ENCODE measurements around the gene STARD10. TPM values are rescaled to one million over a fixed set of nuclear protein-coding genes. Genes with fewer than 3 reads are reported as not detected.

STARD10 gene
- total RNA-seq, 6 experiments from 2014 or later, result 10.8 to 16.9 (median 15.8) TPM

- peaks cover 4% of the 10 kb centered on the region for H3K27me3 Mint-ChIP-seq (ENCODE audit: insufficient read depth)
- no peaks in the 10 kb centered on the region for H3K36me3 Mint-ChIP-seq (ENCODE audit: low read depth)
- H3K4me3 Mint-ChIP-seq, result peak overlapping the region; percentile 90
- peak overlapping the region; percentile 88 for H3K27ac Mint-ChIP-seq
- DNase-seq, result no peak
- no peaks in the 10 kb centered on the region for H3K9me3 Mint-ChIP-seq
- peaks cover 56% of the 10 kb centered on the region for H3K4me1 Mint-ChIP-seq (ENCODE audit: low read depth)
- TF ChIP-seq CTCF (IDR thresholded peaks at IDR 0.05), result no peak
These were observed 72.6 kb downstream of the STARD10 start for GRCh38 chr11:72721276-72721675.

GRCh38 chr11:72720784-72721183 lies 73.1 kb downstream of the STARD10 start:
- Mint-ChIP-seq H3K4me3 (peak overlapping the region; percentile 90), H3K27me3 (ENCODE audit: insufficient read depth) (peaks cover 4% of the 10 kb centered on the region), H3K4me1 (ENCODE audit: low read depth) (peaks cover 56% of the 10 kb centered on the region), H3K36me3 (ENCODE audit: low read depth) (no peaks in the 10 kb centered on the region), H3K9me3 (no peaks in the 10 kb centered on the region), H3K27ac (peak overlapping the region; percentile 88)
- DNase-seq, result no peak
- TF ChIP-seq CTCF (IDR thresholded peaks at IDR 0.05), result no peak

GRCh38 chr11:72720047-72720446 lies 73.8 kb downstream of the STARD10 start:
- H3K9me3 Mint-ChIP-seq, result no peaks in the 10 kb centered on the region
- peaks cover 4% of the 10 kb centered on the region for H3K27me3 Mint-ChIP-seq (ENCODE audit: insufficient read depth)
- H3K27ac Mint-ChIP-seq, result peak overlapping the region; percentile 27
- no peaks in the 10 kb centered on the region for H3K36me3 Mint-ChIP-seq (ENCODE audit: low read depth)
- no peak for TF ChIP-seq CTCF (IDR thresholded peaks at IDR 0.05)
- DNase-seq, result no peak
- H3K4me1 Mint-ChIP-seq (ENCODE audit: low read depth), result peaks cover 48% of the 10 kb centered on the region
- peak overlapping the region; percentile 90 for H3K4me3 Mint-ChIP-seq

GRCh38 chr11:72719551-72719950 lies 74.3 kb downstream of the STARD10 start:
- Mint-ChIP-seq H3K9me3 (no peaks in the 10 kb centered on the region), H3K27me3 (ENCODE audit: insufficient read depth) (peaks cover 4% of the 10 kb centered on the region), H3K27ac (peak overlapping the region; percentile 27), H3K4me1 (ENCODE audit: low read depth) (peaks cover 46% of the 10 kb centered on the region), H3K36me3 (ENCODE audit: low read depth) (no peaks in the 10 kb centered on the region), H3K4me3 (peak overlapping the region; percentile 90)
- DNase-seq, result no peak
- no peak for TF ChIP-seq CTCF (IDR thresholded peaks at IDR 0.05)

- peaks cover 46% of the 10 kb centered on the region for H3K4me1 Mint-ChIP-seq (ENCODE audit: low read depth)
- H3K27me3 Mint-ChIP-seq (ENCODE audit: insufficient read depth), result peaks cover 4% of the 10 kb centered on the region
- no peak overlapping the region; the same call in 1 of the 2 replicates for H3K27ac Mint-ChIP-seq
- H3K4me3 Mint-ChIP-seq, result no peak overlapping the region
- H3K9me3 Mint-ChIP-seq, result no peaks in the 10 kb centered on the region
- no peaks in the 10 kb centered on the region for H3K36me3 Mint-ChIP-seq (ENCODE audit: low read depth)
- no peak for TF ChIP-seq CTCF (IDR thresholded peaks at IDR 0.05)
- no peak for DNase-seq
These were observed 74.7 kb downstream of the STARD10 start for GRCh38 chr11:72719144-72719543.

- Mint-ChIP-seq H3K27ac (no peak overlapping the region), H3K4me1 (ENCODE audit: low read depth) (peaks cover 42% of the 10 kb centered on the region), H3K36me3 (ENCODE audit: low read depth) (no peaks in the 10 kb centered on the region), H3K9me3 (no peaks in the 10 kb centered on the region), H3K4me3 (no peak overlapping the region), H3K27me3 (ENCODE audit: insufficient read depth) (peaks cover 4% of the 10 kb centered on the region)
- no peak for DNase-seq
- TF ChIP-seq CTCF (IDR thresholded peaks at IDR 0.05), result no peak
These were observed 75.7 kb downstream of the STARD10 start for GRCh38 chr11:72718101-72718501.
